ENCODE measurements around the gene FAU. TPM values are rescaled to one million over a fixed set of nuclear protein-coding genes. Genes with fewer than 3 reads are reported as not detected.

The FAU gene
- total and polyA plus RNA-seq, 9 of the 15 experiments (the other 6 are each of a cell fraction or from before 2014, with no cell fraction given) = 433 to 1,827 (median 942) TPM

- TF ChIP-seq THAP12 (CRISPR knock-in tag; IDR thresholded peaks at IDR 0.05) (peak; percentile 69; the same call in 1 of the 2 replicates), KLF13 (tag; IDR thresholded peaks at IDR 0.05; ENCODE audit: borderline replicate concordance, low read depth) (peak; percentile 91), ZNF431 (CRISPR knock-in tag; IDR thresholded peaks at IDR 0.05) (no peak), ZNF79 (CRISPR knock-in tag; IDR thresholded peaks at IDR 0.05; ENCODE audit: low read depth) (no peak), RBFOX2 (IDR thresholded peaks at IDR 0.05; ENCODE audit: low read depth, low read length) (peak; percentile 97), BCL6 (CRISPR knock-in tag; IDR thresholded peaks at IDR 0.05) (no peak), MEIS2 (IDR thresholded peaks at IDR 0.05; ENCODE audit: partially characterized antibody) (peak; percentile 43), FOXA3 (CRISPR knock-in tag; conservative IDR thresholded peaks at IDR 0.05 in 1 of 2, IDR thresholded peaks at IDR 0.05 in 1 of 2) (no peak), NELFE (IDR thresholded peaks at IDR 0.05; ENCODE audit: insufficient read depth, insufficient read length) (no peak), LCOR (CRISPR knock-in tag; IDR thresholded peaks at IDR 0.05) (peak; percentile 46; the same call in 1 of the 2 replicates), ZBTB43 (CRISPR knock-in tag; IDR thresholded peaks at IDR 0.05) (no peak), PATZ1 (CRISPR knock-in tag; IDR thresholded peaks at IDR 0.05; ENCODE audit: borderline replicate concordance) (no peak), HES1 (IDR thresholded peaks at IDR 0.05; ENCODE audit: low read depth) (no peak), NCOA4 (IDR thresholded peaks at IDR 0.05; ENCODE audit: partially characterized antibody) (no peak), ZKSCAN3 (CRISPR knock-in tag; IDR thresholded peaks at IDR 0.05) (no peak), ZNF764 (CRISPR knock-in tag; IDR thresholded peaks at IDR 0.05; ENCODE audit: low read depth) (no peak), LARP7 (IDR thresholded peaks at IDR 0.05) (no peak), TAF7 (tag; IDR thresholded peaks at IDR 0.05) (0 out of 2 replicates have a peak, but pooled peaks have one; percentile 10)
Measured at GRCh38 chr11:65083834-65084597, 37.9 kb downstream of the FAU start, which contains the start of the genes CDCA5 and ZFPL1 (continued).
